ENCODE data around the gene P2RX5. TPM values are rescaled to one million over a fixed set of nuclear protein-coding genes. Genes with fewer than 3 reads are reported as not detected.
A peak's percentile ranks its signal among the peaks of the same experiment; 100 is the strongest.

The P2RX5 gene
- total and polyA plus RNA-seq, 4 donors, result 6.0 to 16.8 (median 10.4) TPM

DNA sequence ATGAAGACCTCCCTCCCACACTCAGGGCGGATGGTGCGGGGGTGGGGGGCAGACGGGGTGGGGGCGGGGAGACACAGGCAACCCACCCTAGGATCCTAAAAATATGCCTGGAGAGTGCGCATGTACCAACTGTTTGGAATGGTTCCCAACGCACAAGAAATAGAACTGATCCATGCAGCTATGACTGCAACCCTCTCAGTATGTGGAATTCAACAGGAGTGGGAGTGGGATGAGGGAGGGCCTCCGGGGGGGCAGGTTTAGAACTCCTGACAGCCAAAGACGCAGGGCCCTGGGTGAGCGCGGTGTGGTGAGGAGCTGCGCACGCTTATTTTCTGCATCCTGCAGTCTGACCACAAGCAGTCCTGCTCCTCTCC, 1.1 kb upstream of the P2RX5 start:
- Histone ChIP-seq H3K9me3 (ENCODE audit: control insufficient read depth, insufficient read depth, low read length) (no peaks in the 10 kb centered on the region), H3K27ac (ENCODE audit: low read depth, low read length) (no peak overlapping the region), H3K4me1 (ENCODE audit: control insufficient read depth, insufficient read depth, low read length) (peaks cover 24% of the 10 kb centered on the region), H3K27me3 (ENCODE audit: control insufficient read depth, insufficient read depth, low read length) (peaks cover 42% of the 10 kb centered on the region), H3K4me3 (ENCODE audit: low read depth, low read length) (no peak overlapping the region), H3K36me3 (ENCODE audit: control insufficient read depth, insufficient read depth, low read length) (peaks cover 2% of the 10 kb centered on the region)
- WGBS (ENCODE audit: insufficient coverage), result 70% methylated on average over 7 of the region's 12 CpGs
- peak in 2 of 6 donors; percentile 13 to 49 for DNase-seq (ENCODE audit: low read depth in 4 of 6, low spot score in 6 of 6)

DNA sequence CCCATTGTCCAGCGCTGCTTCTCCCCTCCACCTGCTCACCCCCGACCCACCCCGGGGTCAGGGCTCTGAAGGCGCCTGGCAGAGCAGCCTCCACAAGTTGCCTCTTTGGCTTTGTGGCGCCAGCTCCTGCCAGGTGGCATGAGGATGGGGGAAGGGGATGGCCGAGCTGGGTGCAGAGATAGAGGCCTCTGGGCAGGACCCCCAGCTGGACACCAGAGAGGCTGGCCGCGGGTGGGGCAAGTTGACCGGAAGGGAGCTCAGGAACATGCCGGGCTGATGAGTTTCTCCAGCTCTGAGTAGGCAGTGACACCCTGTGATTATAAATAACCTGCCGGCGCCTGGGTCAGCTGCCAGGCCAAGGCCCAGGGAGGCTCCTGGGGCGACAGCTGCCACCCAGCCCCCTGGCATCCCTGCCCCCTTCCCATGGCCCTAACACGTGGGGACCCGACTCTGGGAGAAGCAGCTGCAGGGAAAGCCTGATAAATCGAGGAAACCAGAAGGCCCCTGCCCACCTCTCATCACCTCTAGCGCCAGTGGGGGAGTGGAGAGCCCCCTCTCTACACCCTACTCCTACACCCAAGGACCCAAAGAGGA, 729 bp downstream of the P2RX5 start:
- Histone ChIP-seq H3K36me3 (ENCODE audit: control insufficient read depth, insufficient read depth, low read length) (peaks cover 7% of the 10 kb centered on the region), H3K4me3 (ENCODE audit: low read depth, low read length) (peak overlapping the region; percentile 24), H3K9me3 (ENCODE audit: control insufficient read depth, insufficient read depth, low read length) (no peaks in the 10 kb centered on the region), H3K27me3 (ENCODE audit: control insufficient read depth, insufficient read depth, low read length) (peaks cover 42% of the 10 kb centered on the region), H3K4me1 (ENCODE audit: control insufficient read depth, insufficient read depth, low read length) (peaks cover 24% of the 10 kb centered on the region), H3K27ac (ENCODE audit: low read depth, low read length) (no peak overlapping the region)
- 19% methylated on average over 12 of the region's 17 CpGs for WGBS (ENCODE audit: insufficient coverage)
- DNase-seq (ENCODE audit: low read depth in 4 of 6, low spot score in 6 of 6), result no peak

DNA sequence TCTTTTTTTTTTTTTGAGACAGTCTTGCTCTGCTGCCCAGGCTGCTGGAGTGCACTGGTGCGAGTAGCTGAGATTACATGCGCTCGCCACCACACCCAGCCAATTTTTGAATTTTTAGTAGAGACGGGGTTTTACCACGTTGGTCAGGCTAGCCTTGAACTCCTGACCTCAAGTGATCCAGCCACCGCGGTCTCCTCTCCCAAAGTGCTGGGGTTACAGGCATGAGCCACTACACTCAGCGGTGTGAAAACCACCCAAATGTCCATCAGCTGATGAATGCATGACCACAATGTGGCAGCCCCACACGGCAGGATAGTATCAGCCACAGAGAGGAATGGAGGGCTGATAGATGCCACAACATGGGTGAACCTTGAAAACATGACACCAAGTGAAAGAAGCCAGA, 2.1 kb downstream of the P2RX5 start:
- H3K4me1 ChIP-seq (ENCODE audit: control insufficient read depth, insufficient read depth, low read length), result peaks cover 24% of the 10 kb centered on the region
- H3K27me3 ChIP-seq (ENCODE audit: control insufficient read depth, insufficient read depth, low read length), result peaks cover 42% of the 10 kb centered on the region
- 82% methylated on average over 9 of the region's 9 CpGs for WGBS (ENCODE audit: insufficient coverage)
- H3K4me3 ChIP-seq (ENCODE audit: low read depth, low read length), result no peak overlapping the region
- no peaks in the 10 kb centered on the region for H3K9me3 ChIP-seq (ENCODE audit: control insufficient read depth, insufficient read depth, low read length)
- H3K36me3 ChIP-seq (ENCODE audit: control insufficient read depth, insufficient read depth, low read length), result peaks cover 14% of the 10 kb centered on the region
- no peak for DNase-seq (ENCODE audit: low read depth in 4 of 6, low spot score in 6 of 6)
- H3K27ac ChIP-seq (ENCODE audit: low read depth, low read length), result no peak overlapping the region

DNA sequence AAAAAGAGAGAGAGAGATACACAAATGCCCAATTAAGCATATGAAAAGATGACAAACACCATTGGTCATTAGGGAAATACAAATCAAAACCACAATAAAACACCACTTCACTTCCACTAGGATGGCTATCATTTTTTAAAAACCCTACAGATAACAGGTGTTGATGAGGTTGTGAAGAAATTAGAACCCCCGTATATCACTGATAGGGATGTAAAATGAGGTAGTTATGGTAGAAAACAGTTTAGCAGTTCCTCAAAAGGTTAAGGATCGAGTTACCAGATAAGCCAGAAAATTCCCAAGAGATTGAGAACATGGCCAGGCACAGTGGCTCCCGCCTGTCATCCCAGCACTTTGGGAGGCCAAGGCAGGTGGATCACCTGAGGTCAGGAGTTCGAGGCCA, 2.8 kb downstream of the P2RX5 start:
- H3K27me3 ChIP-seq (ENCODE audit: control insufficient read depth, insufficient read depth, low read length), result peaks cover 42% of the 10 kb centered on the region
- 86% methylated on average over 3 of the region's 4 CpGs for WGBS (ENCODE audit: insufficient coverage)
- no peak overlapping the region for H3K4me3 ChIP-seq (ENCODE audit: low read depth, low read length)
- no peak for DNase-seq (ENCODE audit: low read depth in 4 of 6, low spot score in 6 of 6)
- peaks cover 14% of the 10 kb centered on the region for H3K36me3 ChIP-seq (ENCODE audit: control insufficient read depth, insufficient read depth, low read length)
- H3K27ac ChIP-seq (ENCODE audit: low read depth, low read length), result no peak overlapping the region
- no peaks in the 10 kb centered on the region for H3K9me3 ChIP-seq (ENCODE audit: control insufficient read depth, insufficient read depth, low read length)
- H3K4me1 ChIP-seq (ENCODE audit: control insufficient read depth, insufficient read depth, low read length), result peaks cover 25% of the 10 kb centered on the region

DNA sequence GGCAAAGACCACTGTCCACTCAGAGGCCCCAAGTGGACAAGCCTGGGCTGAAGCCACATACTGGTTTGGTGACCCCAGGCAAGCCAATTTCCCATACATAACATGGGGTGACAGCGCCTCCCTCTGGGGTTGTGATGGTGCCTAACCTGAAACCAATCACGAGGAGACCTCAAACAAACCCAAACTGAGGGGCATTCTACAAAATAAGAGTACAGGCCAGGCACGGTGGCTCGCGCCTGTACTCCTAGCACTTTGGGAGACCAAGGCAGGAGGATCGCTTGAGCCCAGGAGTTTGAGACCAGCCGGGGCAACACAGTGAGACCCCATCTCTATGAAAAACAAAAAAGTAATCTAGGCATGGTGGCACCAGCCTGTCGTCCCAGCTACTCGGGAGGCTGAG, 3.6 kb downstream of the P2RX5 start:
- H3K27ac ChIP-seq (ENCODE audit: low read depth, low read length), result no peak overlapping the region
- H3K4me3 ChIP-seq (ENCODE audit: low read depth, low read length), result no peak overlapping the region
- H3K9me3 ChIP-seq (ENCODE audit: control insufficient read depth, insufficient read depth, low read length), result no peaks in the 10 kb centered on the region
- H3K27me3 ChIP-seq (ENCODE audit: control insufficient read depth, insufficient read depth, low read length), result peaks cover 37% of the 10 kb centered on the region
- no peak for DNase-seq (ENCODE audit: low read depth in 4 of 6, low spot score in 6 of 6)
- peaks cover 14% of the 10 kb centered on the region for H3K36me3 ChIP-seq (ENCODE audit: control insufficient read depth, insufficient read depth, low read length)
- H3K4me1 ChIP-seq (ENCODE audit: control insufficient read depth, insufficient read depth, low read length), result peaks cover 28% of the 10 kb centered on the region
- WGBS (ENCODE audit: insufficient coverage), result 86% methylated on average over 6 of the region's 9 CpGs

DNA sequence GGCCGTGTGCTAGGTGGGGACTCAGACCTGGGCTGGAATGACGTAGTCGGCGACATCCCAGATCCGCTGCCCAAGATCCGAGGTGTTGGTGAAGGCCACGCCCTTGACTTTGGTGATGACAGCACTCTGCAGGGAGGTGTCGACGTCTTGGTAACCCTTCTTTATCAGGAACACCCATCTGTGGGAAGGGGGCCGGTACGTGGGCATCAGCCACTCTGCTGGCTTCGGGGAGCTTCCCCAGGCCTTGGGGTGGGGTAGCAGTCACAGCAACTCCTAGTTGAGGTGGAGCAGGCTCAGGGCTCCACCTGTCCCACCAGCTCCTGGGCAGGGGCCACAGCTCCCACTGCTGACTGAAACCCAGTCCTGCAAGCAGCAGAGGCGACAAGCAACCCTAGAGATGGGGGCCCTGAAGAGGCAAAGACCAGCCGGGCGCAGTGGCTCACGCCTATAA, 4.3 kb downstream of the P2RX5 start:
- no peak for DNase-seq (ENCODE audit: low read depth in 4 of 6, low spot score in 6 of 6)
- peaks cover 14% of the 10 kb centered on the region for H3K36me3 ChIP-seq (ENCODE audit: control insufficient read depth, insufficient read depth, low read length)
- H3K4me1 ChIP-seq (ENCODE audit: control insufficient read depth, insufficient read depth, low read length), result peaks cover 25% of the 10 kb centered on the region
- WGBS (ENCODE audit: insufficient coverage), result 77% methylated on average over 14 of the region's 16 CpGs
- no peak overlapping the region for H3K27ac ChIP-seq (ENCODE audit: low read depth, low read length)
- H3K4me3 ChIP-seq (ENCODE audit: low read depth, low read length), result no peak overlapping the region
- H3K27me3 ChIP-seq (ENCODE audit: control insufficient read depth, insufficient read depth, low read length), result peaks cover 33% of the 10 kb centered on the region
- no peaks in the 10 kb centered on the region for H3K9me3 ChIP-seq (ENCODE audit: control insufficient read depth, insufficient read depth, low read length)

DNA sequence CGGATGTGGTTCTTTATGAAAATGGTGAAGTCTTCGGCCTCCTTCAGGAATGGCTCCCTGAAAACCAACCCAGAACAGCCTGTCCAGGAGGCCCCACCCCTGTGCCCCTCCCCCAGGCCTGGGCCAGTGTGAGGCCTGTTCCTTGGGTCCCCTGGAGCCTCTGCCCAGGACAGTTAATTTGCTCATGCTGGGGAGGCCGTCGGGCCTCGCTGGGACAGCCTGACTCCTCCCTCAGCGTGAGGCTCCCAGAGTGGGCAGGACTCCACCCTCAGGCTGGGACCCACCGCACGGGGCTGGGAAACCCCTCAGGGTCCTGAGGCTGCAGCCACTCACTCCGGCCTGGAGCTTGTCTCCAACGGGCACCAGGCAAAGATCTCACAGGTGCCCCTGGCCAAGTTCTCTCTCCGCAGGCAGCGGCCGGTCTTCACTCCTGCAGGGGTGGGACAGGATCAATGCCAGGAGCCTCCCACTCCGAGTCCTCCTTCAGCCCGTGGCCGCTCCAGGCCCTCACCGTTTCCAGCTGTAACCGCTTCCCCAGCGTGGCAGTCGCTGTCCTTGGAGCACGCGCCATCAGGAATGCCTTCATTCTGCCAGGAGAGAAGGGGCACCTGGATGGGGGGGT, 5.8 kb downstream of the P2RX5 start:
- WGBS (ENCODE audit: insufficient coverage), result 71% methylated on average over 19 of the region's 22 CpGs
- H3K4me3 ChIP-seq (ENCODE audit: low read depth, low read length), result no peak overlapping the region
- no peaks in the 10 kb centered on the region for H3K9me3 ChIP-seq (ENCODE audit: control insufficient read depth, insufficient read depth, low read length)
- DNase-seq (ENCODE audit: low read depth in 4 of 6, low spot score in 6 of 6), result no peak
- H3K4me1 ChIP-seq (ENCODE audit: control insufficient read depth, insufficient read depth, low read length), result peaks cover 15% of the 10 kb centered on the region
- peaks cover 14% of the 10 kb centered on the region for H3K36me3 ChIP-seq (ENCODE audit: control insufficient read depth, insufficient read depth, low read length)
- H3K27ac ChIP-seq (ENCODE audit: low read depth, low read length), result no peak overlapping the region
- peaks cover 23% of the 10 kb centered on the region for H3K27me3 ChIP-seq (ENCODE audit: control insufficient read depth, insufficient read depth, low read length)

DNA sequence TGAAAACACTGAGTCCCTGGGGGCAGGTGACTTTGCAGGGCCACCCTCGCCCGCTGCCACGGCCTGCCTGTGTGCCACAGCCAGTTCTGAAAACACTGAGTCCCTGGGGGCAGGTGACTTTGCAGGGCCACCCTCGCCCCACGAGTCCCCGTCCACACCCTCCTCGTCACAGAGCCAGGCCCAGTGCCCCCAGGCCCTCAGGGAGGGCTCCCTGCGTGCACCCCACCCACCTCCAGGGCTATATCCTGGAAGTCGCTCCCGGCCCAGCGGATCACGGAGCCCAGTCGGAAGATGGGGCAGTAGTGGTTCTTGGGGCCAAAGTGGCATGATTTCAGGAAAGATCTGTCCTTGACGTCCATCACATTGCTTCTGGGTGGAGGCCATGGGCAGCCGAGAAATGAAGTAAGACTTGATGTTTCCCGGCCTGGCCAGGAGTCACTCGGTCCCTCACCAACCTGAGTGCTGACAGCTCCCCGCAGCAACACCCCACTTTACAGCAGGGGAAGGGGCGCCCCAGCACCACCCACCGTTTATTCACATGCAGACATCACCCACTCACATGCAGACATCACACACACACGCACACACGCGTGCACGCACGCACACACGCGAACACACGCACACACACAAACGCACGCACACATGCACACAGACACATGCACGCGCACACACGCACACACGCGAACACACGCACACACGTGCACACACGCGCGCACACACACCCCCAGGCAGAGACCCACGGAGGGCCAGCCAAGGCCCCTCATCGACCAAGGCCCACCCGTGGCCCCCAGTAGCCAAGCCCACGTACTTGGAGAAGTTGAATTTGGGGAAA, 6.5 kb downstream of the P2RX5 start:
- H3K27me3 ChIP-seq (ENCODE audit: control insufficient read depth, insufficient read depth, low read length), result peaks cover 19% of the 10 kb centered on the region

DNA sequence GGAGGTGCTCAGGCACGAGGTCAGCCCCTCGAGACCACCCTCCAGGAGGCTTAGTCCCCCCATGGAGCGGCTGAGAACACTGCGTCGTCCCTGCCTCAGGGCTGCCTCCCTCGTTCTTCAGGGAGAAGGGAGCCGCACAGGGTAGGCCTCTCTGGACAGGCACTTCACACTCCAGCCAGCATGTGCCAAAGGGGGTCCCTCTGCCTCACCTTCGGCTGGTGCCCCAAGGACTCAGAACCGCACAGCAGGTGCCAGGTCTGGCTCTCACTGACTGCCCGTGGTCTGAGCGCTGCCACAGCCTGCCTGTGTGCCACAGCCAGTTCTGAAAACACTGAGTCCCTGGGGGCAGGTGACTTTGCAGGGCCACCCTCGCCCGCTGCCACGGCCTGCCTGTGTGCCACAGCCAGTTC, 7.1 kb downstream of the P2RX5 start:
- Histone ChIP-seq H3K9me3 (ENCODE audit: control insufficient read depth, insufficient read depth, low read length) (no peaks in the 10 kb centered on the region), H3K4me1 (ENCODE audit: control insufficient read depth, insufficient read depth, low read length) (peaks cover 6% of the 10 kb centered on the region), H3K4me3 (ENCODE audit: low read depth, low read length) (no peak overlapping the region), H3K27me3 (ENCODE audit: control insufficient read depth, insufficient read depth, low read length) (peaks cover 16% of the 10 kb centered on the region), H3K36me3 (ENCODE audit: control insufficient read depth, insufficient read depth, low read length) (peaks cover 18% of the 10 kb centered on the region), H3K27ac (ENCODE audit: low read depth, low read length) (no peak overlapping the region)
- DNase-seq (ENCODE audit: low read depth in 4 of 6, low spot score in 6 of 6), result no peak
- WGBS (ENCODE audit: insufficient coverage), result 57% methylated on average over 10 of the region's 14 CpGs

More for the DNA sequence above, 6.5 kb downstream of the P2RX5 start:
- Histone ChIP-seq H3K9me3 (ENCODE audit: control insufficient read depth, insufficient read depth, low read length) (no peaks in the 10 kb centered on the region), H3K4me1 (ENCODE audit: control insufficient read depth, insufficient read depth, low read length) (peaks cover 8% of the 10 kb centered on the region), H3K36me3 (ENCODE audit: control insufficient read depth, insufficient read depth, low read length) (peaks cover 14% of the 10 kb centered on the region), H3K27ac (ENCODE audit: low read depth, low read length) (no peak overlapping the region), H3K4me3 (ENCODE audit: low read depth, low read length) (no peak overlapping the region)
- WGBS (ENCODE audit: insufficient coverage), result 84% methylated on average over 36 of the region's 44 CpGs
- no peak for DNase-seq (ENCODE audit: low read depth in 4 of 6, low spot score in 6 of 6)
